ENCODE results near the gene MYBPH.

- no peak for TF ChIP-seq PATZ1 (CRISPR knock-in tag; IDR thresholded peaks at IDR 0.05; ENCODE audit: borderline replicate concordance)
- no peak for TF ChIP-seq GLIS3 (CRISPR knock-in tag; IDR thresholded peaks at IDR 0.05)
- no peak for TF ChIP-seq OSR1 (CRISPR knock-in tag; IDR thresholded peaks at IDR 0.05)
- no peak for TF ChIP-seq CSDC2 (CRISPR knock-in tag; IDR thresholded peaks at IDR 0.05)
- no peak for TF ChIP-seq SNAI2 (CRISPR knock-in tag; IDR thresholded peaks at IDR 0.05)
- TF ChIP-seq RARB (CRISPR knock-in tag; IDR thresholded peaks at IDR 0.05): no peak
- no peak for TF ChIP-seq TOX (CRISPR knock-in tag; IDR thresholded peaks at IDR 0.05; ENCODE audit: borderline replicate concordance)
- TF ChIP-seq ARNTL (CRISPR knock-in tag; IDR thresholded peaks at IDR 0.05; ENCODE audit: borderline replicate concordance, low read depth): no peak
- TF ChIP-seq POU6F1 (CRISPR knock-in tag; IDR thresholded peaks at IDR 0.05; ENCODE audit: borderline replicate concordance, low read depth): no peak
- TF ChIP-seq ZFP3 (CRISPR knock-in tag; IDR thresholded peaks at IDR 0.05): no peak
- TF ChIP-seq ZNF8 (CRISPR knock-in tag; IDR thresholded peaks at IDR 0.05): no peak
- no peak for TF ChIP-seq ZC3H10 (CRISPR knock-in tag; IDR thresholded peaks at IDR 0.05)
Observed at GRCh38 chr1:203200916-203201315, 25.3 kb upstream of the MYBPH start.
